ENCODE results near the gene PTPRG. TPM values are rescaled to one million over a fixed set of nuclear protein-coding genes. Genes with fewer than 3 reads are reported as not detected.

The PTPRG gene
- total RNA-seq, 1 donor from 2014 or later, result 0.22 TPM

DNA sequence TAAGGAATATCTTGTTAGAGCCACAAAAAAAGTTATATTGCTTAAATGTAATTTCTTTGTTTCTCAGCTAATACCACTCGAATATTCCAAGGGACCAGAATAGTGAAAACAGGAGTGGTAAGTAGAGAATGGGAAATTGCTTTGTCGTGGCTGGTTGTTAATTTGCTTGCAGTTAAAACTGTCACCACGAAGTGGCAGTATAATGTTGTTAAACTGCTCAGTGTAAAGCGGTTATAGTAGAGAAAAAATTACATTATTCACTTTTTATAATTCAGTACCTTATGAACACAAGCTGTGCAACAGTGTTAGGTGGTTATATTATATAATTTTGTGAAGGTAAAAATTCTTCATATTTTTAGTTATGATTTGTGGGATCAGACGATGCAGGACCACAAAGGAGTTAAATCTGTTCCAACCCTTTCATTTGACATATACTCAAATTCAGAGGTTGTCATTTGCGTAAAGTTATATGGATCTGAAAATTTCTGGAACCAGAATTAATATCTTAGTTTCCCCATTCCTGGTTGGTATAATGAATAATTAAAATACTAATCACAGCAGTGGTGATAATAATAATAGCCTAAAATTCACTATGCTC, 640.2 kb downstream of the PTPRG start:
- no peaks in the 10 kb centered on the region for H3K4me1 Mint-ChIP-seq
- no peaks in the 10 kb centered on the region for H3K9me3 Mint-ChIP-seq
- no peaks in the 10 kb centered on the region for H3K27me3 Mint-ChIP-seq
- intact Hi-C loops (cut with micrococcal nuclease), result loop anchor here (5.0 kb wide), 1 partner anchor 1616 kb away; the partner anchor contains the start of gene C3orf49
- H3K4me3 Mint-ChIP-seq, result no peak overlapping the region
- TF ChIP-seq, protein P1, sequence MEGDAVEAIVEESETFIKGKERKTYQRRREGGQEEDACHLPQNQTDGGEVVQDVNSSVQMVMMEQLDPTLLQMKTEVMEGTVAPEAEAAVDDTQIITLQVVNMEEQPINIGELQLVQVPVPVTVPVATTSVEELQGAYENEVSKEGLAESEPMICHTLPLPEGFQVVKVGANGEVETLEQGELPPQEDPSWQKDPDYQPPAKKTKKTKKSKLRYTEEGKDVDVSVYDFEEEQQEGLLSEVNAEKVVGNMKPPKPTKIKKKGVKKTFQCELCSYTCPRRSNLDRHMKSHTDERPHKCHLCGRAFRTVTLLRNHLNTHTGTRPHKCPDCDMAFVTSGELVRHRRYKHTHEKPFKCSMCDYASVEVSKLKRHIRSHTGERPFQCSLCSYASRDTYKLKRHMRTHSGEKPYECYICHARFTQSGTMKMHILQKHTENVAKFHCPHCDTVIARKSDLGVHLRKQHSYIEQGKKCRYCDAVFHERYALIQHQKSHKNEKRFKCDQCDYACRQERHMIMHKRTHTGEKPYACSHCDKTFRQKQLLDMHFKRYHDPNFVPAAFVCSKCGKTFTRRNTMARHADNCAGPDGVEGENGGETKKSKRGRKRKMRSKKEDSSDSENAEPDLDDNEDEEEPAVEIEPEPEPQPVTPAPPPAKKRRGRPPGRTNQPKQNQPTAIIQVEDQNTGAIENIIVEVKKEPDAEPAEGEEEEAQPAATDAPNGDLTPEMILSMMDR (IDR thresholded peaks at IDR 0.05), result no peak
- ChIA-PET CTCF (interaction anchor here (1.2 kb wide), 1 partner anchor 10 kb away, joined by 3 read pairs; no protein-coding TSS in a partner anchor), POLR2A (no interaction called here)
- H3K27ac Mint-ChIP-seq, result no peak overlapping the region
- DNase-seq (no peak), ATAC-seq (ENCODE audit: low read depth) (no peak)
- H3K36me3 Mint-ChIP-seq (ENCODE audit: low read depth), result no peaks in the 10 kb centered on the region

DNA sequence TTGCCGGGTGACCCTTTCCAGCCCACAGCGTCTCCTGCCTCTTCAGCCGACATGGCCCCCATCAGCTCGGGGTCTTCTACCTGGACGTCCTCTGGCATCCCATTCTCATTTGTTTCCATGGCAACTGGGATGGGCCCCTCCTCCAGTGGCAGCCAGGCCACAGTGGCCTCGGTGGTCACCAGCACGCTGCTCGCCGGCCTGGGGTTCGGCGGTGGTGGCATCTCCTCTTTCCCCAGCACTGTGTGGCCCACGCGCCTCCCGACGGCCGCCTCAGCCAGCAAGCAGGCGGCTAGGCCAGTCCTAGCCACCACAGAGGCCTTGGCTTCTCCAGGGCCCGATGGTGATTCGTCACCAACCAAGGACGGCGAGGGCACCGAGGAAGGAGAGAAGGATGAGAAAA, 641.8 kb downstream of the PTPRG start:
- no peak for DNase-seq
- no peaks in the 10 kb centered on the region for H3K4me1 Mint-ChIP-seq
- CTCF ChIA-PET, result no interaction called here
- TF ChIP-seq, protein P1 (IDR thresholded peaks at IDR 0.05), result no peak
- H3K9me3 Mint-ChIP-seq, result no peaks in the 10 kb centered on the region
- no peak for ATAC-seq (ENCODE audit: low read depth)
- intact Hi-C loops (cut with micrococcal nuclease), result loop anchor here (5.0 kb wide), 1 partner anchor 1614 kb away; the partner anchor contains the start of gene C3orf49
- no peak overlapping the region for H3K4me3 Mint-ChIP-seq
- no peak overlapping the region for H3K27ac Mint-ChIP-seq
- POLR2A ChIA-PET, result no interaction called here
- H3K27me3 Mint-ChIP-seq, result no peaks in the 10 kb centered on the region
- no peaks in the 10 kb centered on the region for H3K36me3 Mint-ChIP-seq (ENCODE audit: low read depth)

DNA sequence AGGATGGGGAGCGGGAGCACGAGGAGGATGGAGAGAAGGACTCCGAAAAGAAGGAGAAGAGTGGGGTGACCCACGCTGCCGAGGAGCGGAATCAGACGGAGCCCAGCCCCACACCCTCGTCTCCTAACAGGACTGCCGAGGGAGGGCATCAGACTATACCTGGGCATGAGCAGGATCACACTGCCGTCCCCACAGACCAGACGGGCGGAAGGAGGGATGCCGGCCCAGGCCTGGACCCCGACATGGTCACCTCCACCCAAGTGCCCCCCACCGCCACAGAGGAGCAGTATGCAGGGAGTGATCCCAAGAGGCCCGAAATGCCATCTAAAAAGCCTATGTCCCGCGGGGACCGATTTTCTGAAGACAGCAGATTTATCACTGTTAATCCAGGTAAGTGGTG, 642.2 kb downstream of the PTPRG start:
- ATAC-seq (ENCODE audit: low read depth) (no peak), DNase-seq (no peak)
- no peaks in the 10 kb centered on the region for H3K36me3 Mint-ChIP-seq (ENCODE audit: low read depth)
- H3K4me1 Mint-ChIP-seq, result no peaks in the 10 kb centered on the region
- H3K9me3 Mint-ChIP-seq, result no peaks in the 10 kb centered on the region
- H3K27me3 Mint-ChIP-seq, result no peaks in the 10 kb centered on the region
- ChIA-PET POLR2A (no interaction called here), CTCF (no interaction called here)
- TF ChIP-seq, protein P1 (IDR thresholded peaks at IDR 0.05), result no peak
- no peak overlapping the region for H3K4me3 Mint-ChIP-seq
- intact Hi-C loops (cut with micrococcal nuclease), result loop anchor here (5.0 kb wide), 1 partner anchor 1614 kb away; the partner anchor contains the start of gene C3orf49
- no peak overlapping the region for H3K27ac Mint-ChIP-seq

DNA sequence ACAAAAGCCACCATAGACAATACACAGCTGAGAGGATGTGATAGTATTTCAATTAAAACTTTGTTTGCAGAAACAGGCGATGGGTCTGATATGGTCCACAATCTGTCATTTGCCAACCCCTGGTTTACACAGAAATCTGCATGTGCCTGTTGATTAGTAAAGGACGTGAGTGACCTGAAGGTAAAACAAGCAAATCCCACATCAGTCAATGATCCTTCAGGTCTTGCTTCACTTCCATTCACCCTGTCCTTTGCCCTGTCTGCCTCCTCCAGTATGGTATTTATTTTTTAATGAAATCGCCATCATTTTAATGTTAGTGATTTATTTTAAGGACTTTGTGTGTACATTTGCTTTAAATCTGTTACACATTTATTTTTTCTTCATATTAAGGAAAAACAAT, 645.8 kb downstream of the PTPRG start:
- Mint-ChIP-seq H3K9me3 (no peaks in the 10 kb centered on the region), H3K27ac (no peak overlapping the region), H3K4me1 (no peaks in the 10 kb centered on the region), H3K27me3 (no peaks in the 10 kb centered on the region), H3K4me3 (no peak overlapping the region), H3K36me3 (ENCODE audit: low read depth) (no peaks in the 10 kb centered on the region)
- DNase-seq, result no peak
- ChIA-PET CTCF (no interaction called here), POLR2A (no interaction called here)
- intact Hi-C loops (cut with micrococcal nuclease), result no loop called here
- TF ChIP-seq, protein P1 (IDR thresholded peaks at IDR 0.05), result no peak
- no peak for ATAC-seq (ENCODE audit: low read depth)

DNA sequence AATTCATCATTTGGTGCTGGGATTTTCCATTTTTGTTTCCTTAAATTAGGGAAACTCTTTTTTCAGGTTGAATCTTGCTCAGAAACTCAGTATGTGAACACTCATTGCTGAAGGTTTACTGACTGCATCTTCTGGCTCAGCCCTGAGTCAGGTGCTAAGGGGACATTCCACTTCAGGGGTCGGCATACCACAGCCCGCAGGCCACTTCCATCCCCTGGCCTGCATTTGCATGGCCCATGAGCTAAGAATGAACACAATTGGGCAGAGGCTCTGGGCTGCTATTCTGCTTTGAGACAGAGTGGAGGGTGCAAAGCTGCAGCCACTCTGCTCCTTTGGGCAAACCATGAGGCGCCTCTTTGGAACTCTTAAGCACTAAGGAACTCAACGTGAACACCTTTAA, 647.0 kb downstream of the PTPRG start:
- ChIA-PET CTCF (no interaction called here), POLR2A (no interaction called here)
- H3K4me1 Mint-ChIP-seq, result no peaks in the 10 kb centered on the region
- TF ChIP-seq, protein P1 (IDR thresholded peaks at IDR 0.05), result no peak
- no peak overlapping the region for H3K4me3 Mint-ChIP-seq
- intact Hi-C loops (cut with micrococcal nuclease), result no loop called here
- no peaks in the 10 kb centered on the region for H3K27me3 Mint-ChIP-seq
- H3K27ac Mint-ChIP-seq, result no peak overlapping the region
- H3K9me3 Mint-ChIP-seq, result no peaks in the 10 kb centered on the region
- ATAC-seq (ENCODE audit: low read depth) (no peak), DNase-seq (no peak)
- H3K36me3 Mint-ChIP-seq (ENCODE audit: low read depth), result no peaks in the 10 kb centered on the region

Data from activated B cell treated with CpG ODN at 0.5 μM for 24 hours (primary cell).